Hepatocyte (in vitro differentiated cells): Measurements from ENCODE around the gene RETSAT. TPM values are rescaled to one million over a fixed set of nuclear protein-coding genes. Genes with fewer than 3 reads are reported as not detected.

ENCODE experiments used
- DNase-seq: peaks from one replicate; pipeline ENCODE4 v3.0.0-alpha.2; 2016; ENCODE audit warnings: low spot score
- H2AFZ ChIP-seq: fragments of 200-600 bp; sonication (generic); 2 replicates; pipeline ENCODE4 v1.6.0; 2016; ENCODE audit warnings: antibody characterized with exemption, mild to moderate bottlenecking
- H3K27ac ChIP-seq: fragments of 200-600 bp; sonication (generic); 2 replicates; pipeline ENCODE4 v1.5.1; 2016; ENCODE audit warnings: mild to moderate bottlenecking
- H3K27me3 ChIP-seq: fragments of 200-600 bp; sonication (generic); 2 replicates; pipeline ENCODE4 v1.6.1; 2016
- H3K36me3 ChIP-seq: fragments of 200-600 bp; sonication (generic); replicated peaks from 2 replicates; pipeline ENCODE4 v1.5.1; 2016; ENCODE audit warnings: low read depth; ENCODE audit not compliant: insufficient read depth
- H3K4me1 ChIP-seq: fragments of 200-600 bp; sonication (generic); 2 replicates; pipeline ENCODE4 v1.5.1; 2016; ENCODE audit warnings: mild to moderate bottlenecking, moderate library complexity; ENCODE audit not compliant: insufficient read depth
- H3K4me2 ChIP-seq: fragments of 200-600 bp; sonication (generic); 2 replicates; pipeline ENCODE4 v1.6.0; 2016
- H3K4me3 ChIP-seq: fragments of 200-600 bp; sonication (generic); 2 replicates; pipeline ENCODE4 v1.5.1; 2016; ENCODE audit warnings: mild to moderate bottlenecking
- H3K79me2 ChIP-seq: fragments of 200-600 bp; sonication (generic); 2 replicates; pipeline ENCODE4 v1.6.0; 2017; ENCODE audit warnings: mild to moderate bottlenecking
- H3K9me2 ChIP-seq: fragments of 200-600 bp; sonication (generic); replicated peaks from 2 replicates; pipeline ENCODE4 v1.6.0; 2017; ENCODE audit warnings: mild to moderate bottlenecking; ENCODE audit not compliant: insufficient read depth
- H3K9me3 ChIP-seq: fragments of 200-600 bp; sonication (generic); 2 replicates; pipeline ENCODE4 v1.5.1; 2016; ENCODE audit warnings: low read depth, mild to moderate bottlenecking
- H4K20me1 ChIP-seq: fragments of 200-600 bp; sonication (generic); 2 replicates; pipeline ENCODE4 v1.6.0; 2016; ENCODE audit warnings: mild to moderate bottlenecking; ENCODE audit not compliant: insufficient read depth, poor library complexity, severe bottlenecking
- CTCF ChIP-seq: fragments of 200-600 bp; sonication (generic); IDR thresholded peaks from 2 replicates; pipeline ENCODE4 v1.5.1; 2016; ENCODE audit warnings: antibody characterized with exemption, mild to moderate bottlenecking; ENCODE audit not compliant: poor library complexity
- EZH2 ChIP-seq: fragments of 200-600 bp; sonication (generic); IDR thresholded peaks from 2 replicates; pipeline ENCODE4 v1.6.1; 2016; ENCODE audit warnings: antibody characterized with exemption, mild to moderate bottlenecking, borderline replicate concordance
- EZH2phosphoT487 ChIP-seq: fragments of 200-600 bp; sonication (generic); IDR thresholded peaks from one replicate; pipeline ENCODE4 v1.6.1; 2018; ENCODE audit warnings: antibody characterized with exemption, mild to moderate bottlenecking, low read depth, moderate library complexity; ENCODE audit not compliant: unreplicated experiment, severe bottlenecking
- WGBS: methylation state at CpG from one replicate; pipeline ENCODE4 v1.1.6; 2016; ENCODE audit warnings: low lambda C conversion rate; ENCODE audit errors: missing lambda C conversion rate; 5-methylcytosine and 5-hydroxymethylcytosine counted together
- polyA plus RNA-seq: library from polyadenylated mRNA; unstranded; fragments of >200 nt; fragmentation: Nextera tagmentation; extraction: Ambion mirVana; gene quantifications from 2 replicates; pipeline ENCODE4 v1.2.1, GENCODE V29; 2016
- total RNA-seq: library from RNA; depleted of rRNA; stranded (reverse); fragments of >200 nt; gene quantifications from 2 replicates; pipeline ENCODE4 v1.2.3, GENCODE V29; 2014

Gene RETSAT
- total and polyA plus RNA-seq, 2 experiments from 2014 or later, result 24.7 to 58.5 TPM

DNA sequence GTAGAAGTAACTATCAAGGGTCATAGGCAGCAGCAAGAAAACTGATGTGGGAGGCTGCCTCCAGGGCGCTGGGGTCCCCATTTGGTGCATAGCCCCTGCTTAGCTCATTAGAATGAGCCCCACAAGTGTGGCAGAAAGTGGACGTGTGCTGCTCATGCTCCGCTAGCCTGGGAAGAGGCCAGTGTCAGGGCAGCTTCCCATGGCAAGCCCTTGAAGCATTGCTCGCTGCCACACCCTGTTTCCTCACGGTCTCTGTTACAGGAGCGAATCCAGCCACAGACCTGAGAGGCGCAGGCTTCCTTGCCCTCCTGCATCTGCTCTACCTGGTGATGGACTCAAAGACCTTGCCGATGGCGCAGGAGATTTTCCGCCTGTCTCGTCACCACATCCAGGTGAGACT lies 22.8 kb upstream of the RETSAT start:
- Histone ChIP-seq H3K9me3 (no peaks in the 10 kb centered on the region), H2AFZ (no peak overlapping the region), H3K36me3 (no peaks in the 10 kb centered on the region), H3K4me2 (peak overlapping the region; percentile 27), H3K27ac (peak overlapping the region; percentile 76), H3K9me2 (no peaks in the 10 kb centered on the region), H3K4me1 (peaks cover 6% of the 10 kb centered on the region), H4K20me1 (no peaks in the 10 kb centered on the region), H3K4me3 (no peak overlapping the region), H3K79me2 (no peaks in the 10 kb centered on the region), H3K27me3 (no peaks in the 10 kb centered on the region)
- TF ChIP-seq EZH2 (no peak), CTCF (no peak), EZH2phosphoT487 (no peak)
- WGBS, result 86% methylated on average over 11 of the region's 11 CpGs
- no peak for DNase-seq

DNA sequence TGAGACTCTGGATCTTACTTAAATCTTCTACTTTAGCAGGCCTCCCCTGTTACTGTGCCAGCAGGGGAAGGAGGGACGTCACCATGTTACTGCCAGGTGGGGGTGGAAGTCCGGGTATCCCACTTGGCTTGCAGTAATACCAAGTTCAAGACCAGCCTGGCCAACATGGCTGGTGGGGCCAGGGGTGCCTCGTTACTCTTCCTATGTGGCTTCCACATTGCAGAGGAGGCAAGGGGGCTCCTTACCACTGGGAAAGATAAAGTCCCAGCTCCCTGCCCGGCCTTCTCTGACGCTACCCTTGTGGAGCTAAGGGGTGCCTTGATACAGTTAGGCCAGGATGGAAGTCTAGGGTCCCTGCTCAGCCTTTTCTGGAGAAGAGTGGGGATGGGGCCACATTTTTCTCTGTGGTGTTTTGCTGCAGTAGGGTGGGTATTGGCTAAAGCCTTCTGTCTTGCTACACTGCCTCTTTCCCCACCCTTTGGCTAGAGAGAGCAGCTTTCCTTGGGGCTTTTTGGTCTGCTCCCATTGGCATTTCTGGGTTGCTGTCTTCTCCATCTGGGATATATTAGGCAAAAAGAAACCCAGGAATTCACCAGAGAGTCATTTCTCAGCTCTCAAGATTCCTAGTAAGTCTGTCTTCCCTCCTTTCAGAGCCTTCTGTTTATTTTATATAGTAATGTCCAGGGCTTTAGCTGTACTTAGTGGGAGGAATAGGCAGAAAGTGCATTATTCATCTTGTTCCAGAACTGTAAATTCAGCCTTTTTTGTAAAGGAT lies 22.1 kb upstream of the RETSAT start:
- Histone ChIP-seq H3K4me2 (peak overlapping the region; percentile 27), H3K27ac (peak overlapping the region; percentile 76), H3K36me3 (no peaks in the 10 kb centered on the region), H3K9me2 (no peaks in the 10 kb centered on the region), H3K9me3 (no peaks in the 10 kb centered on the region), H3K27me3 (no peaks in the 10 kb centered on the region), H4K20me1 (no peaks in the 10 kb centered on the region), H3K4me3 (no peak overlapping the region), H3K79me2 (no peaks in the 10 kb centered on the region), H3K4me1 (peaks cover 6% of the 10 kb centered on the region), H2AFZ (no peak overlapping the region)
- no peak for TF ChIP-seq EZH2phosphoT487
- no peak for TF ChIP-seq EZH2
- TF ChIP-seq CTCF, result no peak
- 95% methylated on average over 5 of the region's 5 CpGs for WGBS
- DNase-seq, result no peak

DNA sequence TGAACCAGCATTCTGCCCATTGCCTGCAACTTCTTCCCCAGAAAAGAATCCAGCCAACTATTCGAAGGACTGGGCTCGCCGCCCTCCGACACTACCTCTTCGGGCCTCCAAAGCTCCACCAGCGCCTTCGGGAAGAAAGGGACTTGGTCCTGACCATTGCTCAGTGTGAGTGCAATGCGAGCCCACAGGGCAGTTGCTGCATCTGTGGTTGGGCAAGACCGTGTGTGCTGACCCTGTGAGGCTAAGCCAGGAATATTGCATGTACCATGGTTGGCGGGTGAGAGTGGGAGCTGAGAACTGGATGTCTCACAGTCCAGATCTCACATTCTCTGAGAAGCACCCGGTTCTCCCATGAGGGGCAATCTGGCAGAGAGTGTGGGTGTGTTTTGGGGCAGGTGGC lies 16.7 kb upstream of the RETSAT start:
- no peaks in the 10 kb centered on the region for H3K36me3 ChIP-seq
- no peaks in the 10 kb centered on the region for H3K4me1 ChIP-seq

More for the DNA sequence above, 16.7 kb upstream of the RETSAT start:
- no peak for DNase-seq
- Histone ChIP-seq H3K79me2 (no peaks in the 10 kb centered on the region), H3K4me2 (no peak overlapping the region), H3K9me2 (no peaks in the 10 kb centered on the region), H3K9me3 (no peaks in the 10 kb centered on the region), H3K27me3 (no peaks in the 10 kb centered on the region), H4K20me1 (no peaks in the 10 kb centered on the region), H2AFZ (no peak overlapping the region), H3K27ac (no peak overlapping the region), H3K4me3 (no peak overlapping the region)
- no peak for TF ChIP-seq EZH2
- TF ChIP-seq CTCF, result no peak
- TF ChIP-seq EZH2phosphoT487, result no peak
- WGBS, result 97% methylated on average over 11 of the region's 11 CpGs
